ENCODE measurements around the gene CLEC4A.
"Not testable (repeated sequence)": the region's sequence is repeated elsewhere in the genome, so short reads cannot be mapped to it uniquely, and the experiment has no call there.

CLEC4A gene

GRCh38 chr12:8134398-8134930, 11.0 kb downstream of the CLEC4A start:
- DNase-seq: not testable (repeated sequence)

GRCh38 chr12:8141647-8142046, 18.2 kb downstream of the CLEC4A start:
- not testable (repeated sequence) for DNase-seq

GRCh38 chr12:8143261-8143660, 19.8 kb downstream of the CLEC4A start:
- DNase-seq: no peak

- peak; percentile 71 for DNase-seq
These were observed 22.5 kb downstream of the CLEC4A start for GRCh38 chr12:8145754-8146441.

GRCh38 chr12:8146442-8146771, 23.0 kb downstream of the CLEC4A start:
- DNase-seq: no peak

- no peak for DNase-seq
These were observed 31.1 kb downstream of the CLEC4A start for GRCh38 chr12:8154526-8154925.

- DNase-seq: no peak
These were observed 33.0 kb downstream of the CLEC4A start for GRCh38 chr12:8156416-8156815.

GRCh38 chr12:8156845-8157244, 33.4 kb downstream of the CLEC4A start, which contains the start of gene ZNF705A:
Gene ZNF705A (plus strand): TSS chr12:8157015. CDS start chr12:8172626, 15,611 bp downstream.
- no peak for DNase-seq

- DNase-seq: no peak
These were observed 34.2 kb downstream of the CLEC4A start for GRCh38 chr12:8157484-8158198.

- not testable (repeated sequence) for DNase-seq
These were observed 49.5 kb downstream of the CLEC4A start for GRCh38 chr12:8172911-8173310.

GRCh38 chr12:8179989-8180585, 56.7 kb downstream of the CLEC4A start:
- peak; percentile 84 for DNase-seq

- not testable (repeated sequence) for DNase-seq
These were observed 57.9 kb downstream of the CLEC4A start for GRCh38 chr12:8181271-8181670.

- DNase-seq: not testable (repeated sequence)
These were observed 59.5 kb downstream of the CLEC4A start for GRCh38 chr12:8182923-8183322.

GRCh38 chr12:8183346-8183745, 59.9 kb downstream of the CLEC4A start:
- not testable (repeated sequence) for DNase-seq

GRCh38 chr12:8184206-8184605, 60.8 kb downstream of the CLEC4A start:
- not testable (repeated sequence) for DNase-seq

- not testable (repeated sequence) for DNase-seq
These were observed 64.7 kb downstream of the CLEC4A start for GRCh38 chr12:8188088-8188487.

Data from right forelimb (tissue), 1 donor.